Skin epidermis (tissue), 12 donors: ENCODE results near the gene THBS2.

Experiments used
- H3K27ac ChIP-seq, 21 experiments: fragments of 200-600 bp; sonication (generic) in 11 of 21; one replicate each; pipeline ENCODE4 v1.5.0; 2020; ENCODE audit warnings: mild to moderate bottlenecking in 3 of 21, inconsistent platforms in 2 of 21, moderate library complexity in 2 of 21
- H3K4me3 ChIP-seq, 7 experiments: fragments of 200-600 bp; sonication (generic) in 2 of 7; one replicate each; pipeline ENCODE4 v1.5.0; 2020; ENCODE audit warnings: inconsistent platforms in 2 of 7, mild to moderate bottlenecking in 2 of 7, moderate library complexity in 1 of 7

The THBS2 gene

DNA sequence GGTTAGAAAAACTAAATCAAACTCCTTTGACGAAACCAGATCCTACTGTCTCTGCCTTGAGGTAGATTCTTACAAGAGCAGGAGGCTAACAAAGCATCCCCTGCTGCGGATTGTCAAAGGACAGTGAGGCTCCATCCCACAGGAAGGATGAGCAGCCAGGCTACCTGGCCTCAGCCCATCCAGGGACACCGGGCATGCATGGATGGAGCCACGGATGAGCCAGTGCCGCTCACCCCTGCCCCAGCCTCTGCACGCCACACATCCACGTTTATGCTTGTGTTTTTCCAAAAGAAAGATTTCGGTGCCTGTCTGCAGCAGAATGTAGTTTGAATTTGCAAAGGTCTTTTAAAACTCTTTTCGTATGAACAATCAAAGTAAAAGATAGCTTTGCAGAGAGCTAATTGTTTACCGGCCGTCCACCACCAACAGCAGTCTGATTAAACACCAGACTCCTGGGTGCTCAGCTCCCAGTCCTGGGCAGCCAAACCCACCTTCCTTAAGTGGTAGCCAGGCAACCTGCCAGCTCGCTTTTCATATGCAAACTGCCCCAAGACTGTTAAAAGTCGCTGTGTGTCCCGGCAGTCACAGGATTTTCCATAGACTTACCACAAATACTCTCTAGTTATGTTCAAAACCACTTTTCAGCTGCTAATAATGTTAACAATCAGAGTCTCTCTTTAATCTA, 999 bp downstream of the THBS2 start:
- Histone ChIP-seq H3K27ac (peak overlapping the region in 20 of 21 experiments; percentile 16 to 86 (median 69)), H3K4me3 (peak overlapping the region; percentile 31 to 50 (median 36))

DNA sequence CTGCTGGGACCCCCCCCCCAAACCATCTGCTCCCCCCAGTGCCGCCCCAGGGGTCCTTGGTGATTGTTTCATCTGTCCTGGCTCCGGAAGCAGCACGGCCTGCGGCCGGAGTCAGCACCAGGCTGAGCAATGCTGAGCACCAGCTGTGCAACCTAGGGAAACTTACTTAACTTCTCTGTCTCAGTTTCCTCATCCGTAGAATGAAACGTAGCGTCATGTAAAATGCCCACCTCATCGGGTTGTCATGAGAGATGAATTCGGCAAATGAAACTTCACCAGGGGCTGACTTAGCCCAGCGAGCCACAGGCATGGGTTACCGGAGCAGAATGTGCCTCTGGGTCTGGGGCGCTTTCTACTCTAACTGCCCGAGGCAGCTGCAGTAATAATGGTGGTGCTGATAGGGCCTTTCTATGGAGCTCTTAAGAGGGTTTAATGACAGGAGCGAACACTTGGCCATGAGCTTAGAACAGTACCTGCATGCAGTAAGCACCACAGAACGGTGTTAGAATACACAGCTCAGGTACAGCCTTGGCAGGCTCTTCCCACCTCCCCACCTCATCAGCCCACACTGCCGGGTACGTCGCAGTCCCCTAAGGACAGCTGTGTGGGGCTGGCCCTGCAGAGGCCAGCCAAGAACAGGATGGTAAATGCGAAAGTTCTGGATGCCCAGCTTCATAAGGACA, 1.7 kb downstream of the THBS2 start:
- Histone ChIP-seq H3K27ac (peak overlapping the region in 20 of 21 experiments; percentile 16 to 86 (median 69)), H3K4me3 (peak overlapping the region; percentile 31 to 50 (median 36))

DNA sequence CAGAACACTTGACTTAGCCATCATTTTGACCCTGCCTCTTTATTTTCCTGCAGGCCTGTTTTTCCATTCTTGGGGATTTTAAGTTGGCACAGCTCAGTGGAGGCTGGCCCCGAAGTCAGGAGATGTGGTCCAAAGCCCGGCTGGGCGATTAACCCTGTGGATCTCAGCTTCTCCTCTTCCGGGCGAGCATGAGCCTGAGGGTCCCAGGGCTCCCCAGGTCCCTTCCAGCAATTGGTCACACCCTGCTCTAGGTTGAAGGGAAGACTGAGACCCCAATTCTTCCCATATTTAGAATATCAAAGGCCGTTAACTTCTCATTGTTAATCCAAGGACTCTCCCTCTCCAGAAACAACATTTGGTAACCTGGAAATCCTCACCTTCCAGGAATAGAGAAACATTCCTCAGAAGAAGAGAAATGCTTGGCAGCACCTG, 2.3 kb downstream of the THBS2 start:
- Histone ChIP-seq H3K4me3 (peak overlapping the region; percentile 31 to 50 (median 36)), H3K27ac (peak overlapping the region in 18 of 21 experiments; percentile 8 to 86 (median 71))

DNA sequence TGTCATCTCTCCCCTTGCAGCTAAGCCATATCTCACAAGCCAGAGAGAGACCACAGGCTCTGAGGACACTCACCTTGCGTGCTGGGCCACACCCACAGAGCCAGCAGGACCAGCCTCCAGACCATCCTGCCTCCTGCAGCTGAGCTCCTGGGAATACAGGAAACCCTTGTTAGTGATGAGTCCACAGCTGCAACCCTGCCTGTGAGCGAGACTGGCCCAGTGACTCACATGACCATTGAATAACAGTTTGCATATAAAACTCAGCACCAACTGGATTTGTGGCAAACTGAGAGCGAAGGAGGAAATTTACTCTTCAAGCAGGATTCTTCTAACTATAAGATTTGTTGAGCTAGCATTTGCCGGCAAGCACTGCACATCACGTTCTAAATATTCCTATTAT, 3.0 kb downstream of the THBS2 start:
- Histone ChIP-seq H3K4me3 (peak overlapping the region in 6 of 7 experiments; percentile 10 to 50 (median 35)), H3K27ac (peak overlapping the region in 11 of 21 experiments; percentile 23 to 86 (median 72))

DNA sequence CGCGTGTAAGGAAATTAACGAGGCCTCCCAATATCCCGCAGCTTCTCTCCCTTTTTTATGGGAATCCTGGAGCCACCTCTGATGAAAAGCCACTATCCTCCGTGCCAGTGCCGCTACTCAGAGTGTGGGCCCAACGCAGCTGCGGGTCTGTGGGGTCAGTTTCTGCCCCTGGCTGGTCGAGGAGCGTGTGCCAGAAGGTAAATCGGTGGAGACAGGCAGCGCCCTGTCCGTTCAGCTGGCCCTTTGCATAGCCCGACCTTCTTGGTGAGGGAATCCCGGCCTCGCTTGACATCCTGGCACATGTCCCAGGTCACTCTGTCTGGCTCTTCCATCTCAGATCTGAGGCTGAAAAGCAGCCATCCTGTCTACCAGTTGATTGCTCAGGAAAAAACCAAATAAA, 4.6 kb downstream of the THBS2 start:
- H3K27ac ChIP-seq: peak overlapping the region in 2 of 21 experiments; percentile 3 to 20
- H3K4me3 ChIP-seq: no peak overlapping the region

DNA sequence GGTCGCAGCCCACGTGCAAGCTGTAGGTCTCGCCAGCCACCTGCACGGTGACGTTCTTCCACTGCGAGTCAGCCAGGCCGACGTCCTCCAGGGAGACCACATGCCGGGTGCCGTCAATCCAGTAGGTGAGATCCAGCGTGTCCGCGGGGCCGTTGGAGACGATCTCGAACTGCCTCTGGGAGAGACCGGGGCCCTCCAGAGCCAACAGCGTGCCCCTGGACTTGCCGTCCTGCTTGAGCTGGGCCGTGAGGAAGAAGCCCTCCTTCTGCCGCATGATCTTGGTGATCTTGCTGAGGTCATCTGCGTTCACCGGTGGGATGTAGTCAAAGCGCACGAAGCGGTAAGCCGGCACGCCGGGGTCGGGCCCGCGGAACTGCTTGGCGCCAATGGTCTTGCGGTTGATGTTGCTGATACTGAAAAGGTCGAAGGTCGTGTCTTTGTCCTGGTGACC, 5.1 kb downstream of the THBS2 start:
- no peak overlapping the region for H3K4me3 ChIP-seq
- H3K27ac ChIP-seq: no peak overlapping the region

DNA sequence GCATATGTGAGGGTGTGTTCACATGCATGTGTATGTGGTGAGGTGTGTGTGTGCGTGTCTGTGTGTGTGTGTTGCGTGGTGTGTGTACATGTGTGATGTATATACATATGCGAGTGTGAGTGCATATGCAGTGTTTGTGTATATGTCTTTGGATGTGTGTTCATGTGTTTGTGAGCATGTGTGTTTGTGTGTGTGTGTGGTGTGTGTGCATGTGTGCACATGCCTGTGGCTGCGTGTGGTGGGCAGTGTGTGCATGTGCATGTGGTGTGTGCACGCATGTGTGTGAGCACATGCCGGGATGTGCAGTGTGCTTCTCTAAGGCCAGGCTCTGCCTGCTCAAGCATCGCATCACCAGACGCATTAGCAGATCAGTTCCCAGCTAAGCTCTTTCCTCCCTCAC, 5.7 kb downstream of the THBS2 start:
- no peak overlapping the region for H3K4me3 ChIP-seq

DNA sequence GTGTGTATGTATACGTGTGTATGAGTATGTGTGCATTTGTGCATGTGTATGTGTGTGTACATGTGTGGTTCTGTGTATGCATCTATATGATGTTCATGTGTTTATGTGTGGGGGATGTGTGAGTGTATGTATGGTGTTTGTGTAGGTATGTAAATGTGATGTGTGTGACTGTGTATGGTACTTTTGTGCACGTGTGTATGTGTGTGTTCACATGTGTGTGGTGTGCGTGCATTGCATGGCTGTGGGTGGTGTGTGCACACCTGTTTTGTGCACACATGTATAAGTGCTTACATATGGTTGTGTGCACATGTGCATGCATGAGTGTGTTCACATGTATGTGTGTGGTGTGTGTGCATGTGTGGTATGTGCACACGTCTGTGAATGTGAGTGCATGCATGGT, 6.2 kb downstream of the THBS2 start:
- Histone ChIP-seq H3K4me3 (no peak overlapping the region), H3K27ac (no peak overlapping the region)

More for the DNA sequence above, 5.7 kb downstream of the THBS2 start:
- H3K27ac ChIP-seq: no peak overlapping the region

DNA sequence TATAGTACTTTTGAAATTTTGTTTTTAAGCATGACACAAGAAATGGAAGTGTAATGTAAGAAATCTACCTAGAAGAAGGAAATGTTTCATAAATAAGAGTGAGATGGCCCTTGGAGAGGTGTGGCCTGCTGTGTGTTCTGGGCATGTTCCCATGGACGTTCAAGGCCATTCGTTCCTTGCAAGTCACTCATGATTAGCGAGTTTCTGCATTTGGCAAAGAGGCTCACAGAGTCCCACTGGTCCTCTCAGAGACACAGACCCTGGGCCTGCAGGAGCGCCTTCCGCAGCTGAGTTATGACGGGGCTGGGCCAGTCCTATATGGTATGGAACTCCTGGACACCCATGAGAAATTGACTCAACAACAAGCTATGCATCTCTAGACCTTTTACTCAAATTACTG, 7.2 kb downstream of the THBS2 start:
- H3K27ac ChIP-seq: no peak overlapping the region
- no peak overlapping the region for H3K4me3 ChIP-seq

DNA sequence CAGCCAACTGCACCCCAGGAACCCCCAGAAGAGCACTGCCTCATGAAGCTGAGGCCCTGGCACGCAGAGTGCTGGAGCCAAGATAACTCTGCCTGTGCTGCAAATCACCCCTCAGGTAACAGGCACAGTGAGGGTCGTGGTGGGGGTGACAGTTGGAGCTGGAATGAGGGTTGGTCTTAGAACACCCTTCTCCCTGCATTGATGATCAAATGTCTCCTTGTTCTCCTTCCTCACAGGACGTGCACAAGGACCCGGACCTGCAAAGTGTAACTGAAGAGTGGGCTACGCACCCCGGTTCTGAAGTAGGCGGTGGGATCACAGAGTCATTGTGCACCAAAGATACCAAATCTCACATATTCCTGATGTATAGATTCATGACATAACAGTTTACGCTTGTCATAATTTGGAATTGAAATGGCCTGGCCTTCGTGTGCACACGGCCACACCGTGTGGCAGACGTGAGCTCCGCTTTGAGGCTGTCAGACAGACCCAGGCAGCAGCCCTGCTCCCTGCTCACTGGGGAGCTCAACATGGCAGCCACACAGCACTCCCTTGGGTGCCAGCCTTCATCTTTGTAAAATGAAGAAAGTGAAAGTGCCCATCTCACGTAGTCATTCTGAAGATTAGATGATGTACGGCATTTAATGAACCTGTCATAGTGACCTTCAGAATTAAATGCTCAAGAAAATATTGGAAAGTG, 8.8 kb downstream of the THBS2 start:
- H3K27ac ChIP-seq: peak overlapping the region in 1 of 21 experiments; percentile 10

DNA sequence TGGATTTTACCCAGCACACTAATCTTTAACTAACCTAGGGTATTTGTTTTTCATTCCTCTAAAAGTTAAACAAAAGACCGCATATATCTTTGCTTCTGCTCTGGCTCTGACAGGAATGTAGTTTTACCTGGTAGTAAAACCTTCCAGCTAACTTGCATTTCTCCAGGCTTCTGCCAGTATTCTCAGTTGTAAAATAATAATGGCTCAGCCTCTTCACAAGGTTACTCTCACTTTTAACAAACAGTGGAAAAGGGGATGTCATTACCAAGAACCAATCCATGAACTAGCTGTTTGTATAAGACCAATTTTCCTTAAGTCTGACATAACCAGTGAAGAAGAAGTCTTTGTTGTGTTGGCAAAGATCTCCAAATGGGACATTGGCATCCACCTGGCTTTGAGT, 10.0 kb downstream of the THBS2 start:
- Histone ChIP-seq H3K4me3 (no peak overlapping the region), H3K27ac (peak overlapping the region in 1 of 21 experiments; percentile 22)

More for the DNA sequence above, 8.8 kb downstream of the THBS2 start:
- H3K4me3 ChIP-seq: no peak overlapping the region

DNA sequence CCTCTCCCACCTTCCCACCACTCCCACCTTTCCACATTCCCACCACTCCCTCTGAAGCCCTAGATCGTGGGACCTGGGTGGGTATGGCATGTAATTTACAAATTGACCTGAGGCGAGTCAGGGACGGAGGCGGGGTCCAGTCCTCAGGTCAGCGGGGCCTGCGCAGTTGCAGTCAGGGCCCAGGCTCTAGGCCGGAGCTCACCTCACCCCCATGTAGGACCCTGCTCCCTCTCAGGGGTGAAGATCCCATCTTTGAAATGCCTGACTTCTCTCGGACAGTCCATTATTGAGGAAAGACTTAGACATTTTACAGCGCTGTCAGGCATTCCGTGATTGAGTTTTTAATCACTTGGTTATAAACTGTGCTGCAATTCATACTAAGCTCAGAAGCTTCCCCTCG, 10.5 kb downstream of the THBS2 start:
- Histone ChIP-seq H3K27ac (peak overlapping the region in 2 of 21 experiments; percentile 22 to 25), H3K4me3 (no peak overlapping the region)

DNA sequence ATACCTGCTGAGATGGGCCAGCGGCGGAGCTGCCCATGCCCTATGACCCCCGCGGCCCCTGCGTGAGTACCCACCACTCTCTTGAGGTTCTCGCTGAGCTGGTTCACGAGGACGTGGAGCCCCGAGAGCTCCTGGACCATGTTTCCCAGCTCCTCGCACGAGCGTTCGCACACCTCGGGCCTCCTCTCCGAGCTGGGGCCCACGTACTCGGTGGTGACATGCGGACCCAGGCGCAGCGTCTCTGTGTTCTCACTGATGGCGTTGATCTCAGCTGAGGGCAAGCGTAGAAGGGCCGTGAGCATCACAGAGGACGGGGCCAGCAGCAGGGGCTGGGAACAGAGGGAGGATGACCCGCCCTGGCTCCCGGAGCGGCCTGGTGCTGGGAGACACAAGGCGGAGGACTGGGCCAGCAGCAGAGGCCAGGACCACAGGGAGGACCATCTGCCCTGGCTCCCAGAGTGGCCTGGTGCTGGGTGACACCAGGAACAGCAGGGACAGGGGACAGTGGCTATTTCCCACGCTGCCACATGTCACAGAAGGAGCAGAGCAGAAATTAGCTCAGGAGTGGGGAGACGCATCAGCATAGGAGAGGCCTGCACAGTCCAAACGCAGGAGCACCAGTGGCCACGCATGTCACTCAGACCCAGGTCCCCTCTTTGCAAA, 11.8 kb downstream of the THBS2 start:
- Histone ChIP-seq H3K27ac (peak overlapping the region in 4 of 21 experiments; percentile 1 to 58 (median 40)), H3K4me3 (no peak overlapping the region)

DNA sequence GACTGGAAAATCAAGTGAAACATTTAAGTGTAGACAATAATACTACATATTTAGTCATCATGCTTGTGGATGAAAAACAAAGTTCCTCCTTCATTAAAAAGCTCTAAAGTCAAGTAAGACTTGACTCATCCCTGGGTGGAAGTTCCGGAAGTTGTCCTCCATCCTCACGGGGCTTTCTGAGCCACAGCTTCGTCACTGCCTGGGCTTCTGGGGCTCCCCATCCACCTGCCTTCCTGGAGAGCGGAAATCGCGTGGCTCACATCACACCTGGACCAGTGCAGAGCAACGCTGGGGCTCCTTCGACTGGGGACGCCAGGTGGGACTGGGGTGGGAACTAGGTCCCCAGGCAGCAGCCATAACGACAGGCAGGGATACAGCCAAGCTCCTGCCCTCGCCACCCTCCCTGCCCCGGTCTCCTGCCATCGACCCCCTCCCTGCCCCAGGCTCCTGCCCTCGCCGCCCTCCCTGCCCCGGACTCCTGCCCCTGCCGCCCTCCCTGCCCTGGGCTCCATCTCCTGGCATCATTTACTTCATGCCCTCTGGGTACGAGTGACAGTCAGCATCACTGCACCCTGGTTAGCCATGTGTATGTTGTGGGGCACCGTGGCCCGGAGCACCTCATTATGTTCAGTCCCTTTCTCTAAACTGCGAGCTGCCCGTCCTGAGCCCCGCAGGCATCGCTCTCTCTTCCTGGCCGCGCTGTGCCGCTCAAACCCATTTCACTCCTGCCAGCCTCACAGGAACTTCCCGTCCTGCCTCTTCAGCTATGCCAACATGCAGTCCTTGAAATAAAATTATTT, 12.9 kb downstream of the THBS2 start:
- Histone ChIP-seq H3K4me3 (no peak overlapping the region), H3K27ac (peak overlapping the region in 2 of 21 experiments; percentile 11 to 23)

DNA sequence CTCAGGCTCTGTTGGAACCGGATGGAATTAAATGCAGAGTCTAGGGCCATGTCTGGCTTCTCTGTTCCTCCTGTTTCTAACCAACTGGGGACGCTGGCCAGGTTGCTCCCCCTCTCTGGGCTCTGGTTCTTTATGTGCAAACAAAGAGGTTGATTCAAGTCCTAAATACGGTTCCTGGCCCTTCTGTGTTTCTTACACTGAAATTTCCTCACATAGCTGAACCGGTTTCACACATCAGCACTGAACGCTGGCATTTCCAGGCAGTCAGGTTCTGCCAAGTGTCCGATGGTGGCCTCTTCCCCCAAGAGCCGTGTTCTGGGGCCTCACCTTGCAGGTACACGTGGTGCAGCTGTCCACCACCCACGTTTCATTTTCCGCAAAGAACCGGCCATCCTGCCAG, 13.5 kb downstream of the THBS2 start:
- Histone ChIP-seq H3K4me3 (no peak overlapping the region), H3K27ac (no peak overlapping the region)

DNA sequence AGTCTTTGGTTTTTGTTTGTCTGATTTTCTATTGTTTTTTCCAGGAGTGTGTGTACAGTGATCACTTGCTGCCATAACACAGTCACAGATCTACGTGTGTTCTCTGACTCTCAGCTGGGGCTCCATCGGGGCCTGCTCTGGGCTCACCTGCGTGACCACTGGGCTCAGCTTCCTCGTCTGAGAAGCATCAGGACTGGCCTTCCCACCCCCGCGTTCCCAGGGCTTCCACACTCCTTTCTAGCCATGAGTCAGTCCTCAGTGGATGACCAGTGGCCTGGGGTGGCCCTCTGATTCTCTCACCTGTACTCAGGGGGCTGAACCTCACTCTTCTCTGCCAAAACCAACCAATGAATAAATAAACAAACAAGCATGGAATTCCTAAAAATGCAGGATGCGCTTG, 14.5 kb downstream of the THBS2 start:
- Histone ChIP-seq H3K4me3 (no peak overlapping the region), H3K27ac (no peak overlapping the region)

DNA sequence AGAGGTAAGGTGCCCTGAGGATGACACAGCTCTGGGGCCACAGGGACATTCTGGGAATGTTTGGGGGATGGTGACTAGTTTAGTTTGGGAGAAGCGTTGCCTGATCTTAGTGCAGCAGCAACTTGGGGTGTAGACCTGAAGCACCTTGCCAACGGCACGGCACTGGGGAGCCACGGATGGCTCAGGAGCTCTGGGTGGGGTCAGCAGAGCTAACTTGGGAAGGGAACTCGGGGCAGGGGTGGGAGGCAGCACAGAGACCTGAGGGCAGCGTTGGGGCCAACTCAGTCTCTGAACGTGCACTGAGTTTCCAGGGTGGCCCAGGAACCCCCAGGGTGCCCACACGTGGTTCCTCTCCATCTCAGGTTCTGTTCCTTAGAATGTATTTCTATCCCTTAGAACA, 14.9 kb downstream of the THBS2 start:
- Histone ChIP-seq H3K27ac (peak overlapping the region in 1 of 21 experiments; percentile 59), H3K4me3 (no peak overlapping the region)

DNA sequence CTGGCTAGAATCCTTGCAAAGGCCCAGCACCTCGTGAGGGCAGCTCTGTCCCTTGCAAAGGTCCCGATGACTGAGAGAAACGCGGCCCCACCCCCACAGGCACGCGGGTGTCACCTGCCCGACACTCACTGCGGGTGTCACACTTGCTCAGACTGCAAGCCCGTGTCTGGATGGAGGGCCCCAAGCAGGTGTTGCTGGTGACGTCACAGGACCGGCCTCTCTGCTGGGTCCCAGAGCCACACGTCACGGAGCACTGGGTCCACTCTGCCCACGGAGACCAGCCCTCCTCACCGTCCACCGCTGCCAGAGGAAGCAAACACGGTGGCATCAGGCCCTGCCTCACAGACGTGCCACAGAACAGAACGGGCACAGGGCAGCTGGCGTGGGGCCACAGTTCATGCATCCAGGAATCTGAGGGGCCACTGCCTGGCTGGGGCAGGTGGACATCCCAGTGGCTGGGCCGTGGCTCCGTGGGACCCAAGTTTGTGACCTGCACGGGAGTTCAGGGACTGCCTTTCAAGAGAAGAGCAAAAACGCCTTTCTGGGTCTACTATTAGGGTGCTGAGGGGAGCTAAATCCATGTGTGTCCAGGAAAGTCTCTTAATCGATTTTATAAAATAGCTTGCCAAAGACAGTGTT, 16.0 kb downstream of the THBS2 start:
- H3K4me3 ChIP-seq: no peak overlapping the region
- H3K27ac ChIP-seq: no peak overlapping the region

DNA sequence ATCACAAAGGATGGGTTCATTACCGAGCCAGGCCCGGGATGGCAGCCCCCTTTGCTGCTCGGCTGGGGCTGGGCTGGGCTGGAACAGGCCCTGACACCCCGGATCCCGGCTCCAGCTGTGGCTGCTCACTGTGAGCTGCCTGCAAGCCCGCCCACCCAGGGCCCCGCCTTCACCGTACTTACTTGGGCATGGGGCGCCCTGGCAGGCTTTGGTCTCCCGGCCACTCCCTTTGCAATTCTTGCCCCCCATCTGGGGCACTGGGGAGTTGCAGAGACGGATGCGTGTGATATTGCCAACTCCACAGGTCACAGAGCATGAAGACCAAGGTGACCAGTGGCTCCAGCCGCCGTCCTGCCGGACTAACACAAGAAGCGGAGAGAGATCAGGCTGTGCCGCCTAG, 16.7 kb downstream of the THBS2 start:
- Histone ChIP-seq H3K4me3 (no peak overlapping the region), H3K27ac (no peak overlapping the region)
